HG02759 (cell line): ENCODE results near the gene NRF1.
"Not testable (repeated sequence)": the region's sequence is repeated elsewhere in the genome, so short reads cannot be mapped to it uniquely, and the experiment has no call there.

Experiments
- ATAC-seq: cut with Tn5 transposase; IDR thresholded peaks from one replicate; pipeline ENCODE4 v1.9.1; 2021; ENCODE audit warnings: mild to moderate bottlenecking, moderate library complexity; ENCODE audit not compliant: unreplicated experiment

Gene NRF1

GRCh38 chr7:129644634-129645230, 33.2 kb downstream of the NRF1 start:
- no peak for ATAC-seq

GRCh38 chr7:129646369-129647021, 35.0 kb downstream of the NRF1 start:
- ATAC-seq = no peak

- ATAC-seq = no peak
Observed at GRCh38 chr7:129649128-129649690, 37.7 kb downstream of the NRF1 start.

GRCh38 chr7:129650056-129650758, 38.7 kb downstream of the NRF1 start:
- no peak for ATAC-seq

- ATAC-seq = peak; percentile 63
Observed at GRCh38 chr7:129652914-129653313, 41.4 kb downstream of the NRF1 start.

GRCh38 chr7:129655811-129656210, 44.3 kb downstream of the NRF1 start:
- ATAC-seq = no peak

- ATAC-seq = no peak
Observed at GRCh38 chr7:129657363-129657762, 45.8 kb downstream of the NRF1 start.

- ATAC-seq = not testable (repeated sequence)
Observed at GRCh38 chr7:129659907-129660306, 48.4 kb downstream of the NRF1 start.

GRCh38 chr7:129661645-129662182, 50.2 kb downstream of the NRF1 start:
- no peak for ATAC-seq

- ATAC-seq = not testable (repeated sequence)
Observed at GRCh38 chr7:129663240-129663639, 51.7 kb downstream of the NRF1 start.

- ATAC-seq = no peak
Observed at GRCh38 chr7:129664029-129665012, 52.8 kb downstream of the NRF1 start.

GRCh38 chr7:129665013-129665401, 53.5 kb downstream of the NRF1 start:
- no peak for ATAC-seq

- no peak for ATAC-seq
Observed at GRCh38 chr7:129667116-129667515, 55.6 kb downstream of the NRF1 start.

GRCh38 chr7:129667551-129667950, 56.0 kb downstream of the NRF1 start:
- ATAC-seq = no peak

- no peak for ATAC-seq
Observed at GRCh38 chr7:129669901-129670300, 58.4 kb downstream of the NRF1 start.

- ATAC-seq = no peak
Observed at GRCh38 chr7:129670656-129671055, 59.1 kb downstream of the NRF1 start.

GRCh38 chr7:129671266-129671665, 59.7 kb downstream of the NRF1 start:
- no peak for ATAC-seq

- ATAC-seq = not testable (repeated sequence)
Observed at GRCh38 chr7:129674475-129674874, 63.0 kb downstream of the NRF1 start.

- no peak for ATAC-seq
Observed at GRCh38 chr7:129675521-129675920, 64.0 kb downstream of the NRF1 start.
